Smooth muscle cell of the brain vasculature (primary cell): Measurements from ENCODE around the gene CD53.
"Not testable (repeated sequence)": the region's sequence is repeated elsewhere in the genome, so short reads cannot be mapped to it uniquely, and the experiment has no call there.

ENCODE experiments used
- DNase-seq: peaks from one replicate; pipeline ENCODE4 v3.0.0-alpha.2; 2012; ENCODE audit warnings: low read depth, low spot score

Gene CD53

DNA sequence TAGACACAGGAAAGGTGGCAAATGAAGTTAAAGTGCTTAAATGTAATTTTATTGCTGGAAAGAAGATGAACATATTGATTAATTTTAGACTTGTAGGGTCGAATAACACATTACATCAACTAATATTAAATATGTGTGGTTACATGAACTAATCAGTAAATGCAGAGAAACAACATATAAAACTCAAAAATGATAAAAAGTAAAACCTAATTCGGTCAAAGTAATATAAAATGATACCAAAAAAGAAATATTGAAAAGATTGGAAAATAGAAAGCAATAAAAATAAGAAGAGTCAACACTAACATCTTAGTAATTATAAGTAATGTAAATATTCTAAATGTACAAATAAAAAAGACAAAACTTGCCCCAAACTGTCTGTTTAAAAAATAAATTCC is 43.3 kb downstream of the CD53 start:
- no peak for DNase-seq

DNA sequence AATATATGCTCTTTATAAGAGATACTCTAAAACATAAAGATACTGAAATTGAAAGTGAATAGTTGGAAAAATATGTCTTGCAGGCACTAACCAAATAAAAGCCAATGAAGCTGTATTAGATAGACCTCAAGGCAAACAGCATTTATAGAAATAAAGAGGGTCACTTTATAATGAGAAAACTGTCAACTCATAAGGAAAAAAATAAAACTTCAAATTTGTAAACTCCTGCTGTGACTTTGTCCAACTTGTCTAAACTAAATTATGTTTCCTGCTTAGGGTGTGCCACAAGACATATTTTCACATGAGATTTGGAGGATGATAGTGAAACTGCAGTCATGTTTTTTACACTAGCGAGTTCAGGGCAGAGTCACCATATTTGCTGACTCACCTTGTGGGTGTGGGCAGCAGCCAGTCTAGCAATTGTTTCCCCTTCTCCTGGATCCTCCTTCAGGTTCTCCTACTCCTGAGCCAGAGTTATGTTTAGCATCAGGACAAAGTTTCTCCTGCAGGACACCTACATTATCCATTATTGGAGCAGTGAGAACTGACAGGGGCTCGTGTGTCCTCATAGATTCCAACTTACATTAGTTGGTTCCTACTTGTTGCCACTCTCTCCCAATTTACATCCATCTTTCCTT is 43.8 kb downstream of the CD53 start:
- DNase-seq = no peak

GRCh38 chr1:110918016-110918415 is 45.1 kb downstream of the CD53 start:
- DNase-seq = no peak

DNA sequence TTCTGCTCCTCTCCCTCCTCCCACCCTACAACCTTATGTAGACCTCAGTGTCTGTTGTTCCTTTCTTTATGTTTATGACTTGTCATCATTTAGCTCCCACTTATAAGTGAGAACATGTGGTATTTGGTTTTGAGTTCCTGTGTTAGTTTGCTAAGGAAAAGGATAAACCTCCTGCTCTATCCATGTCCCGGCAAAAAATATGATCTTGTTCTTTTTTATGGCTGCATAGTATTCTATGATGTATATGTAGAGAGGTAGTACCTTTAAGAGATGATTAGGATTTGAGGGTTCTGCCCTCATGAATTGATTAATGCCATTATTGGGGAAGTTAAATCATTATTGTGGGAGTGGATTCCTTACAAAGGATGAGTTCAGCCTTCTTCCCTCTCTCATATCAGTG is 49.0 kb downstream of the CD53 start:
- no peak for DNase-seq

DNA sequence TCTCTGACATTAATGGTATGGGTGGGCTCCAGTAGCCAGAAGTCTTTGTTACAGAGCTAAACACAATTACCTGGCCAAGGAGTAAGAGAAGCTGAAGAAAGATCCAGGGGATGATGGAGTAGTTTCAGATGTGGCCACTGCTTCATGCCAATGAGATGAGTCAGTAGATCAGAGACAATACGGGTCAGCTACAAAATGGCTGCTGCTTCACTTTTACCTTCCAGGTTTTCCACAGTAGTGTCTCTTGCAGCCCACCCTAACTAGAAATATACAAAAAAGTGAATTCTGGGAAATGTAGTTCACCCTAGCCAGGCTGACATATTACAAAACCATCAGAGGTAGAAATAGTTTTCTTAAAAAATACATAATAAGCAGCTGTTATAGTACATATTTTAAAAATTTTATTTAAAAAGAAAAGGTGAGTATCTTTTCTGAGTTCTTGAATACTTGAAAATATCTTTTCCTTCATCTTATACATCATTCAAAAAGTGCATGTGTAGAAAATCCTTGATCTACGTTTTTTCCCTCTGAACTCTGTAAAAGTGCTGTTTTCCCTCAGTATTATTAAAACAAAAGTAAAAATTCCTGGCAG is 54.6 kb downstream of the CD53 start:
- DNase-seq = no peak

DNA sequence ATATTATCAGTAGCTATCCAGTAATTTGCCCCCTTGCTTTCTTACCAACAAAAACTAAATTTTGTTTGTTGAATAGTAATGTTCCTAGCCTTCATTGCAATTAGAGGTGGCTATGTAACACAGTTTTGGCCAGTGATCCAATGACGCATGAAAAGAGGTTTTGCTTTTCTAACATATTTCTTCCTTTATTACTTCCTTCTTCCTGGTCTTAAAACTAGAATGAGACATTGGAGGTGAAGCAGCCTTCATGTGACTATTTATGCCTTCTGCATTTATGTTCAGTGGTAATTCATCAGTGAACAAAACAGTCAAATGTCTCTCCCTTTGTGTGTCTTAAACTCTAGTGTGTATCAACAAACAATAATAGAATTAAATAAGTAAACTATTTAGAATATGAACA is 55.2 kb downstream of the CD53 start:
- DNase-seq = no peak

DNA sequence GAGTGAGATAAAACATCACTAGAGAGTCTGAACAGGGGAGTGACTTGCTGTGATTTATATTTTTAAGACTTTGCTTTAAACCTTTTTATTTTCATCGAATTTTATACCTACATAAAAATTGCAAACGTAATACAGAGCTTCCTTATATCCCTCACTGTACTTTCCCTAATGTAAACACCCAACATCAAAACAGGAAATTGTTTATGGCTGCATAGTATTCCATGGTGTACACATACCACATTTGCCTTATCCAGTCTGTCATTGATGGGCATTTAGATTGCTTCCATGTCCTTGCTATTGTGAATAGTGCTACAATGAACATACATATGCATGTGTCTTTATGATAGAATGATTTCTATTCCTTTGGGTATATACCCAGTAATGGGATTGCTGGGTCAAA is 56.0 kb downstream of the CD53 start:
- DNase-seq = no peak

DNA sequence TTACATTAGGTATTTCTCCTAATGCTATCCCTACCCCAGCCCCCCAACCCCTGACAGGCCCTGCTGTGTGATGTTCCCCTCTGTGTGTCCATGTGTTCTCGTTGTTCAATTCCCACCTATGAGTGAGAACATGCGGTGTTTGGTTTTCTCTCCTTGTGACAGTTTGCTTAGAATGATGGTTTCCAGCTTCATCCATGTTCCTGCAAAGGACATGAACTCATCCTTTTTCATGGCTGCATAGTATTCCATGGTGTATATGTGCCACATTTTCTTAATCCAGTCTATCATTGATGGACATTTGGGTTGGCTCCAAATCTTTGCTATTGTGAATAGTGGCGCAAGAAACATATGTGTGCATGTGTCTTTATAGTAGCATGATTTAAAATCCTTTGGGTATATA is 58.1 kb downstream of the CD53 start:
- not testable (repeated sequence) for DNase-seq

- no peak for DNase-seq
Observed at GRCh38 chr1:110936567-110936966, 63.6 kb downstream of the CD53 start.

DNA sequence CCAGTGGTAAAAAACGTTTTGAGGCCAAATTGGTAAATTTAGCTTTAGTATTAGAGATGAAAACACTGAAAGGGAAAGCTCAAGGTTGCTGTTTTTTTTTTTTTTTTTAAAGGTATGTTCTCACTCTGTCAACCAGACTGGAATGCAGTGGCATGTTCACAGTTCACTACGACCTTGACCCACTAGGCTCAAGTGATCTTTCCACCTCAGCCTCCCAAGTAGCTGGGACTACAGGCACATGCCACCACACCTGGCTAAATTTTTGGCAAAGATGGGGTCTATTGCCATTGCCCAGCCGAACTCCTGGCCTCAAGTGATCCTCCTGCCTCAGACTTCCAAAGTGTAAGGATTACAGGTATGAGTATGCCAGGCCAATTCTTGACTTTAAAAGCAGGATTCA is 71.9 kb downstream of the CD53 start:
- no peak for DNase-seq

- DNase-seq = no peak
Observed at GRCh38 chr1:110945626-110946025, 72.7 kb downstream of the CD53 start.

DNA sequence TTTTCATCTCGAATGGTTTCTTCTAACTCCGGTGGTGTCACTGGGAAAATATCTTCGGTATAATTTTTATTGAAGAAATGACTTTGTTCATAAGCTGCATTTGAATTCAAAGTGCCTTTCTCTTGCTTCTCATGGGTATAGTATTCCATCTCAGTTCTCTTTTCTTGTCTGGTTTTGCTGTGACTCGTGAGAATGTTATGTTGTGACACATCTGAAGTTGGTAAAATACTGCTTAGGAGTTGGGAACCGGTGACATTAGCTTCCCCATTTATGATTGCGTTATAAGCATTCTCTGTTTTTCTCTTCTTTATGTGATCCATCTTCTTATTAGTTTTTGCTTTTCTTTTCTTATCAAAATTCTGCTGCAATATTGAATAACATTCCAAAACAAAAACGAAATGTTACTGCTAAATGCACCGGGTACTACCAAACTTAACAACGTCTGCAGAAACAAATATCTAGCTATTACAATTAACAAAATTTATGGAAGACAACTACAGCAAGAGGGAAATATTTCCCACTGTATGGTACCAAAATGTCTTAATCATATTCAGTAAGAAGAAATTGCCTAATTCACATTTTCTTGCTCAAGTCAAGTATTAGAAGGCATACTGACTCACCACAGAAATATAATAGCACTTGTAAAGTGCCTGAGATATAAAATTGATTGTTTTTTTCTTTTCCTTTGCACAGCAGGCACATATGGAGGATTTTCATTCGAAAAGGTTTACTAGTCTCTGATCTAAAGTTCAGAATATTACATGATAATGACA is 75.3 kb downstream of the CD53 start:
- DNase-seq = no peak
